Loucy (cell line): ENCODE results near the gene NSUN6.

ENCODE experiments used
- EZH2phosphoT487 ChIP-seq: fragments of 200-600 bp; IDR thresholded peaks from 2 replicates; pipeline ENCODE4 v1.6.1; 2018; ENCODE audit warnings: antibody characterized with exemption, mild to moderate bottlenecking, moderate library complexity, borderline replicate concordance
- TF ChIP-seq, protein P1 (sequence below): fragments of 200-600 bp; sonication (generic); conservative IDR thresholded peaks from 2 replicates; pipeline ENCODE4 v1.5.1; 2014; ENCODE audit warnings: mild to moderate bottlenecking, antibody characterized with exemption, low read length

DNA sequence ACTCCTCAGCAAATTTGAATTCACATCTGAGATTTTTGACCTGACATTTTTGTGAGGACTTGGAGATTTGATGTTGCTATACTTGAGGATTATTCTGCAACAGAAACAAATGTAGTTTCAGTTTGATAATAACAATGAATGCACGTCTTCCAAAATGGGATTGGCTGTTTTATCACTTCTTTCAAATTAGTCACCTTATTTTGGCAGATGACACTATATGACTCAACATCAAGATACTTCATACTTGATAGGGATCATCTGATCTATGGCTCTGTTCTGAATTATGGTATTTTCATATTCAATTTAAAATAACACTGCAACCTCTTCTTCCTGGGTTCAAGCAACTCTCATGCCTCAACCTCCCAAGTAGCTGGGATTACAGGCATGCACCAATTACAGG is 32.0 kb upstream of the NSUN6 start:
- TF ChIP-seq, protein P1, sequence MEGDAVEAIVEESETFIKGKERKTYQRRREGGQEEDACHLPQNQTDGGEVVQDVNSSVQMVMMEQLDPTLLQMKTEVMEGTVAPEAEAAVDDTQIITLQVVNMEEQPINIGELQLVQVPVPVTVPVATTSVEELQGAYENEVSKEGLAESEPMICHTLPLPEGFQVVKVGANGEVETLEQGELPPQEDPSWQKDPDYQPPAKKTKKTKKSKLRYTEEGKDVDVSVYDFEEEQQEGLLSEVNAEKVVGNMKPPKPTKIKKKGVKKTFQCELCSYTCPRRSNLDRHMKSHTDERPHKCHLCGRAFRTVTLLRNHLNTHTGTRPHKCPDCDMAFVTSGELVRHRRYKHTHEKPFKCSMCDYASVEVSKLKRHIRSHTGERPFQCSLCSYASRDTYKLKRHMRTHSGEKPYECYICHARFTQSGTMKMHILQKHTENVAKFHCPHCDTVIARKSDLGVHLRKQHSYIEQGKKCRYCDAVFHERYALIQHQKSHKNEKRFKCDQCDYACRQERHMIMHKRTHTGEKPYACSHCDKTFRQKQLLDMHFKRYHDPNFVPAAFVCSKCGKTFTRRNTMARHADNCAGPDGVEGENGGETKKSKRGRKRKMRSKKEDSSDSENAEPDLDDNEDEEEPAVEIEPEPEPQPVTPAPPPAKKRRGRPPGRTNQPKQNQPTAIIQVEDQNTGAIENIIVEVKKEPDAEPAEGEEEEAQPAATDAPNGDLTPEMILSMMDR = no peak
- TF ChIP-seq EZH2phosphoT487 = no peak
